ACHN (cell line): ENCODE results near the gene SLC17A8.
"Not testable (repeated sequence)": the region's sequence is repeated elsewhere in the genome, so short reads cannot be mapped to it uniquely, and the experiment has no call there.

Experiments
- DNase-seq: peaks from one replicate; pipeline ENCODE4 v3.0.0-alpha.2; 2015
- in situ Hi-C: cut with HindIII; loops from 2 replicates; pipeline ENCODE4 v1.10.0; 2017; ENCODE audit warnings: low sequenced_read_pairs, low pct_ligation_motif_present, low pct_unique_long_range_greater_than_20kb

SLC17A8 gene

GRCh38 chr12:100356644-100357223, at the start of gene SLC17A8:
Gene SLC17A8, plus strand, starts transcription at chr12:100357074. Its CDS starts 318 bp downstream, at chr12:100357392.
- in situ Hi-C loops: loop anchor here (25.0 kb wide), 1 partner anchor 181 kb away; no protein-coding TSS in a partner anchor
- no peak for DNase-seq

- in situ Hi-C loops, DNase-seq: not testable (repeated sequence)
These were observed 48.7 kb upstream of the SLC17A8 start for GRCh38 chr12:100308138-100308537.

GRCh38 chr12:100311317-100311716, 45.6 kb upstream of the SLC17A8 start:
- in situ Hi-C loops: no loop called here
- DNase-seq: no peak

- in situ Hi-C loops: no loop called here
- no peak for DNase-seq
These were observed 39.5 kb upstream of the SLC17A8 start for GRCh38 chr12:100317371-100317770.

- no peak for DNase-seq
- in situ Hi-C loops: no loop called here
These were observed 32.4 kb upstream of the SLC17A8 start for GRCh38 chr12:100324498-100324897.

- in situ Hi-C loops: no loop called here
- DNase-seq: no peak
These were observed 30.7 kb upstream of the SLC17A8 start for GRCh38 chr12:100326208-100326607.

GRCh38 chr12:100329800-100330199, 27.1 kb upstream of the SLC17A8 start:
- no peak for DNase-seq
- in situ Hi-C loops: no loop called here

- in situ Hi-C loops: no loop called here
- no peak for DNase-seq
These were observed 25.0 kb upstream of the SLC17A8 start for GRCh38 chr12:100331871-100332270.

- in situ Hi-C loops: no loop called here
- DNase-seq: no peak
These were observed 24.0 kb upstream of the SLC17A8 start for GRCh38 chr12:100332852-100333251.

- no peak for DNase-seq
- in situ Hi-C loops: no loop called here
These were observed 19.6 kb upstream of the SLC17A8 start for GRCh38 chr12:100337299-100337698.

GRCh38 chr12:100337727-100338126, 19.1 kb upstream of the SLC17A8 start:
- no peak for DNase-seq
- in situ Hi-C loops: no loop called here

GRCh38 chr12:100339071-100339470, 17.8 kb upstream of the SLC17A8 start:
- in situ Hi-C loops: no loop called here
- no peak for DNase-seq

GRCh38 chr12:100342897-100343296, 14.0 kb upstream of the SLC17A8 start:
- in situ Hi-C loops, DNase-seq: not testable (repeated sequence)

- not testable (repeated sequence) for DNase-seq
These were observed 12.5 kb upstream of the SLC17A8 start for GRCh38 chr12:100344351-100344750.

GRCh38 chr12:100345020-100345767, 11.7 kb upstream of the SLC17A8 start:
- no peak for DNase-seq
- in situ Hi-C loops: no loop called here

More at GRCh38 chr12:100344351-100344750, 12.5 kb upstream of the SLC17A8 start:
- in situ Hi-C loops: not testable (repeated sequence)

- DNase-seq: no peak
- in situ Hi-C loops: no loop called here
These were observed 10.2 kb upstream of the SLC17A8 start for GRCh38 chr12:100346660-100347059.

GRCh38 chr12:100348657-100349454, 8.0 kb upstream of the SLC17A8 start:
- in situ Hi-C loops: no loop called here
- peak; percentile 71 for DNase-seq

GRCh38 chr12:100359248-100359647, 2.4 kb downstream of the SLC17A8 start:
- DNase-seq: no peak
- in situ Hi-C loops: loop anchor here (25.0 kb wide), 1 partner anchor 178 kb away; no protein-coding TSS in a partner anchor

- in situ Hi-C loops: loop anchor here (25.0 kb wide), 1 partner anchor 177 kb away; no protein-coding TSS in a partner anchor
- peak; percentile 37 for DNase-seq
These were observed 2.9 kb downstream of the SLC17A8 start for GRCh38 chr12:100359822-100360221.
